ENCODE results near the gene CCDC106.
A peak's percentile ranks its signal among the peaks of the same experiment; 100 is the strongest.

Gene CCDC106

DNA sequence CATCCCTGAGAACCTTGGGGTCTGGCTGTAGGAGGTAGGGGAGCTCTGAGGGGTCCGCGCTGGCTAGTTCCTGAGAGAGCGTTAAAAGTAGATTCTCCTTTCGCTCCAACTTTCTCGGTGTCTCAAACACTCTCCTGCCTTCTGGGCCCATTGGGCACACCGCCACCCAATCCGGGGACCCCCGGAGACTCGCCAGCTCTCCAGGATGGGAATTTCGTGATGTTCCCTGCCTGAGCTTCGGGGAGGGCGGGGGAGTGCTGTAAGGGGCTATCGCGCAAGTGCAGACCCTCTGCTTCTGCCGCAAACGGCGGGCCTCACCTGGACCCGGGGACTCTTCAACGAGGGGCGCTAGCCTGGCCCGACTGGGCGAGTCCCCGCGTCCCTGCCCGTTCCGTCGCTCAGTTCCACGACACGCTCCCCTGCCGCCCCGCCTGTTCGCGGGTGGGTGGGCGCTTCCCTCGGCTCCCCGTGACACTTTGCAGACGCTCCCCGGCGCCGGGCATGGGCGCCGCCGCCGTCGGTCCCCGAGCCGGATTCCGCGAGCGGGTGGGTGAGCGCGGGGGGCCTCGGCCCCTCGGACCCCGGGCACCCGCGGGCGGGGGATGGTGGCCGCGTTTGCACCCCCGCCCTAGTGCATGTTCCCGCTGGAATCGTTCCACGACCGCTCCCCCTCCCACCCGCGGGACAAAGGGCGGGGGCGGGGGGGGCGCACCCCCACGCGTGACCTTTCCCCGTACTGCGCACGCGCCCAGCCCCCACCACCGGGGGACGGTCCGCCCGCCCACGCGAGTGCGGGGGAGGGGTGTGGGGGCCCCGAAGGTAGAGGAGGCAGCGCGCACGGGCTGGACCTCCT, at the start of gene CCDC106:
CCDC106 (plus strand) TSS at position 481 of the 853 bp plus-strand sequence. CDS start 835 bp downstream, outside the sequence.
- peak; percentile 76 for DNase-seq

DNA sequence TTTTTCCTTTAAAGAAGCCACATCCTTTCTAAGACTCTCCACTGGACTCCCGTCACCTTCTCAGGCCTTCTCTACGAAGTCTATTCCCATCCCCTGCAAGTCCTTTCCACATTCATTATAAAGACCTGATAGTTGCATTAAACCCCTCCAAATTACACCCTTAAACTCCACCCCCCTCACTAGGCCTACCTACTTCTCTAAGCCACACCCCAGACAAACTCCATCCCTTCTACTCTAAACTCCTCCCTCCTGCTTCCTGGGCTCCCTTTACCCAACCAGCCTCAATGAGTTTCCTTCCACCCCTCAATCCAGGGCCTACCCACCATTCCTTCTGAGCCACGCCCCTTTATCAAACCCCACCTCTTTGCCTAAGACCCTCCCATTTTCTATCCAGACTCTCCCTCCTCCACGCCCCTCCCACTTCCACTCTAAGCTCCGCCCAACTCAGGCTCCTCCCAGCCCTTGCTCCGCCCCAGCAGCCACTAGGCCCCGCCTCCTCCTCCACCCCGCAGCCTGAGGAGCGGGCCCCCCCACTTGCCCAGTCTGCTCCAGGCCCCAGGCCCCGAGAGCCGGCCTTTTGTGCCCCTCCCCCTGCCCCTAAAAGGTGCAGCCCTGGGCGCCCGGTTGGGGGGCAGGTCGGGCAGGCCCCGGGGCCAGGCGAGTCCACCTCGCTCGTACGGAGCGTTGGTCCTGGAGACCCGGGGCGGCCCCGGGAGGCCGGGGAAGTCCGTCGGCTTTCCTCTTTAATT, 49.1 kb upstream of the CCDC106 start:
- DNase-seq: peak; percentile 83

DNA sequence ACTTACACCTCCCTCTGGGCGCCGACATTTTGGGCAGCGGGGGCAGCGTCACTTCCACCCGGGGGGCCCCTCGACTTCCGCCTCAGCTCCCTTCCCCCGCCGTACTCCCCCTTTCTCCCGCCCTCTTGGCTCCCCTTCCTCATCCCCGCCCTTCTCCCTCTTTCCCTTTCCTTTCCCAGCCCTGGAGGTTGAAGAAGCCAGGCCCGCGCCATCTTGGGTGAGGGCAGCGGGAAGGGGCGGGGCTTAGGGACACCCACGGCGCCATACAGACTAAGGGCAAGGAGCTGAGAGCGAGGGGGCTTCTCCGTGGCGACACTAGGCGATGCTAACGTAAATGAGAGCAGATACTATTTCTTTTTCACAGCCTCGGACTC, 48.6 kb upstream of the CCDC106 start, which contains the start of gene FIZ1:
FIZ1 (minus strand) TSS at position 50 of the 374 bp plus-strand sequence. CDS start 1,652 bp downstream, outside the sequence.
- peak; percentile 97 for DNase-seq

DNA sequence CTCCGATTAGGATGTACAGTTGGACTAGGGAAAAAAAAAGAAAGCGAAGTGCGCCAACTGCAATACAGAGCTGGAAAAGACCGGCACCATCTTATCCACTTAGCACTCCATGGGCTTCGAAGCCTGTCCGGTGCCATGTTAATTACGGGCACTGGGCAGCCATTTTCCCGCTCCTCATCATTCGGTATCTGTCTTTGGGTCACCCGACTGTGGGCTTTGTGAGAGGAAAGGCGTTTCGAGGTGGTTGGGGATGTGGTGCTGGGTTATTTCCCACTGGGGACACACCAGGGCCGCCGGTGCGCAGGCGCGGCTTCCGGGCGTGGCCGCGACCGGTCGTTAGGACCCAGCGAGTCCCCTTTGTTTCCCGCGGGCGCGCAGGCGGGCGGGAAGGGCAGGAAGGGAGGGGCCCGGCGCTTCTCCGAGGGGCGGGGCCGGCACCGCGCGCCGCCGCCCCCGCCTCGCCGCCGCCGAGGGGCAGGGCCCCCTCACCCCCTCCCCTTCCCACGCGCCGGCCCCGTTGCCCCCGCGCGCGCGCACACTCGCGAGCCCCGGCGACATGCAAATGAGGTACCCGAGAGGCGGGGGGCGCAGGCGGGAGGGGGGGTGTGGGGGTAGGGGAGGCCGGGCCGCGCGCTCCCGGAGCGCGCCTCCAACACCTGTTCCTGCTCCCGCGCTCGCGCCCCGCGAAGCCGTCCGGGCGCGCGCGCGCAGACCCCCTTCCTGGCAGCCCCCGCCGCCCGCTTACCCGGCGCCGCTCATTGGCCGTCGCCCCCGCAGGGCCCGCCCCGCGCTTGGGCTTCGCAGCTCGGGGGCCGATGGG, 48.0 kb upstream of the CCDC106 start, which contains the start of gene ZNF524:
ZNF524 (plus strand) TSS at position 447 of the 820 bp plus-strand sequence. CDS start 1,825 bp downstream, outside the sequence.
- DNase-seq: peak; percentile 86

DNA sequence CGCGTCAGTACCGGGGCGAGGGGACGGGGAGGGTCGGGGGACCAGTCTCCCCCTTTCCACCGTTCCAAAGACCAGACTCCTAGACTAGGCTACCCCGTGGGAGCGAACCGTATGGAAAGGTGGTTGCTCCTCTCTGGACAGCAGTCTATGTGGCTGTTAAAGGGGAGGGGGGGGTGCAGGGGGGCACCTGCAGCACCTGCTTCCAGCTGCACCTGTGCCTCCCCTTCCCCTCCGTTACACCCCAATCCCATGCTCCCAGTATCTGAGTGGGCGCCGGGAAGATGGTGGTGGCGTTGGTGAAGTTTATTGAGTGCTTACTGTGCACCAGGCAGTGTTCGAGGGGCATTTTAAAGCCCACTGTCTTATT, 47.4 kb upstream of the CCDC106 start:
- no peak for DNase-seq

DNA sequence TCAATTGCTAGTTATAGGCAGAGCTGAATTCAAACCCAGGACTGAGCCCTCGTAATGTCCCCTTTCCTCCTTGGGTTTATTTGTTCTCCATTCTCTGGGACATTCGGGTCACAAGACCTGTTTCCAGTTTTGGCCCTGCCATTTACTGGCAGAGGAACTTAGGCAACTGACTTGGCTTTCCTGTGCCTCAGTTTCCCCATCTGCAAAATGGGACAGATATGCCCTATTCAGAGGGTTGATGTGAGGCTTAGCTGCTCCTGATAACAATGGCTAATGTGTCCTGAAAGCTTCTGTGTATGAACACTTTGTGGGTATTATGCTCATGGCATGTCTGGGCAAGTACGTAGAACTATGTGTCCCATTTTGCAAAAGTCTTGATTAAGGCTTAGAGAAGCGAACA, 46.9 kb upstream of the CCDC106 start:
- DNase-seq: no peak

DNA sequence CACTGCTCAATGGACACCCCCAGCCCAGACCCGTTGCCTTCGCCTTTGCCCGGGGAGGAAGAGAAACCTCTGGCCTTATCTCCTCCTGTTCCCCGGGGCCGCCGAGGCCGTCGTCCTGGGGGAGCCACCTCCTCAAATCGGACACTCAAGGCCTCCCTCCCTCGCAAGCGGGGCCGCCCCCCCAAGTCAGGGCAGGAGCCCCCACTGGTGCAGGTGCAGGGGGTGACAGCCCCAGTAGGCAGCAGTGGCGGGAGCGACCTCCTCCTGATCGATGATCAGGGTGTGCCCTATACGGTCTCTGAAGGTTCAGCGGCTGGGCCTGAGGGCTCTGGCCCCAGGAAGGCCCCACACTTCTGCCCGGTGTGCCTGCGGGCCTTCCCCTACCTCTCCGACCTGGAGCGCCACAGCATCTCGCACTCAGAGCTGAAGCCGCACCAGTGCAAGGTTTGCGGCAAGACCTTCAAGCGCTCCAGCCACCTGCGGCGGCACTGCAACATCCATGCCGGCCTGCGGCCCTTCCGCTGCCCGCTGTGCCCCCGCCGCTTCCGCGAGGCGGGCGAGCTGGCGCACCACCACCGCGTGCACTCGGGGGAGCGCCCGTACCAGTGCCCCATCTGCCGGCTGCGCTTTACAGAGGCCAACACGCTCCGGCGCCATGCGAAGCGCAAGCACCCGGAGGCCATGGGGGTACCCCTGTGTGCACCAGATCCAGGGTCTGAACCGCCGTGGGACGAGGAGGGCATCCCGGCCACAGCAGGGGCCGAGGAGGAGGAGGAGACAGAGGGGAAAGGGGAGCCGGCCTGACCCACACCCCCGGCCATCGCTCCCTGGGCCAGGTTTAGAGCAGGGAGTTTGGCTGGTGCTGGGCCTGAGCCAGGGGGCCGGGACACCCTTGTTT, 45.7 kb upstream of the CCDC106 start:
- no peak for DNase-seq

DNA sequence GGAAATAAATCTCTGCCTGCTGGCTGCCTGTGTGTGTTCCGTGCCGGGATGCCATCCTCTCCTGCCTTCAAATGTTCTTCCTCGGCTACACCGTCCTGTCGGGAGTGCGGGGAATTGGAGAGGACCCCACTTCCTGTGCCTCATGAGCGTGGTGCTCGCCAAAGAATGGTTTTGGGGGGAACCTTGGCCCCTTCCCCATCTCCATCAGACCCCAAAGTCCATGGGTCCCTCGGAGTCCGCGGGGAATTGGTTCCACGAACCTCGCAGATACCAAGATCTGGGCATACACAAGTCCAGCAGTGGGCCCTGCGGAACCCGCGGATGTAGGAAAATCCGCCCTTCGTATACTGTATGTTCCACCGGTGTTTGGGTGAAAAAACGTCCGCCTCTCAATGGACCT, 44.9 kb upstream of the CCDC106 start:
- no peak for DNase-seq

DNA sequence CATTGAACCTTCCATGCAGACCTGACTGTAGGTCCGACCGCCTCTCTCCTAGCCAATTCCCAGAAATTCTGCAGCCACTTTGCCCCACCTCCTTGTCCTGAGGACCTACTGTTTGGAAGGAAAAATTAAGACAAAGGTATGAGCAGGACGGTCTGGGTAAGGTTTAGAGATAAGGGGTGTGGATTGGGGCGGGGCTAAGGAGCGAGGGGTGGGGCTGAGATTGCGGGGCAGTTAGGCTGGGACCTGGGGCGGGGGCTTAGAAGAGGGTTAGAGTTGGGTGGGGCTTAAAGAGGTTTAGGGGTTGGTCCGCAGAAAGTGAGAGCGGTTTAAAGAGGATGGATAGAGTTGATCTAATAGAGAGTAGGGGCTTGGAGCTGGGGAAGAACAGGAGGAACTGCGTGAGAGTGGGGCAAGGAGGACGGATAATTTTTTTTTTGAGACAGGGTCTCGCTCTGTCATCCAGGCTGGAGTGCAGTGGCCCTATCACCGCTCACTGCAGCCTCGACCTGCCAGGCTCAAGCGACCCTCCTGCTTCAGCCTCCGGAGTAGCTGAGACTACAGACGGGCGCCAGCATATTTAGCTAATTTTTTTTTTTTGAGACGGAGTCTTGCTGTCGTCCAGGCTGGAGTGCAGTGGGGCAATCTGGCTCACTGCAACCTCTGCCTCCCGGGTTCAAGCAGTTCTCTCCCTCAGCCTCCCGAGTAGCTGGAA, 44.3 kb upstream of the CCDC106 start:
- no peak for DNase-seq

DNA sequence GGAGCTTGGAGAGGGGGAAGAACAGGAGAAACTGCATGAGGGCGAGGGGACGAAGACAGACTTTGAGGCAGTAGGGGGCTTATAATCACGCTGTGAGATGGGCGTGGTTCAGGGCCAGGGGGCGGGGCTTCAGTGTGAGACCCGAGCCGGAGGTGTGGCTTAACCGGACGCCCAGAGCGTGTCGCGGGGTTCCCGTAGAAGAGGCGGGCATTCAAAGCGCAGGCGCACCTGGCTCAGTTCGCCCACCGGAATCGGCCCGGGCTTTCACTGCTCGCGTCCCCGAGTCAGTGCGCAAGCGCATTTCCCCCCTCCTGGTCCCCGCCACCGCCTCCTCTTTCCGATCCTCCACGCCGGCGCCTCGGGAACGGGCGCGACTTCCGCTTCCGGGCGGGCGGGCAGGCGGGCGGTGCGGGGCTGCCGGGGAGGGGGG, 42.8 kb upstream of the CCDC106 start:
- peak; percentile 99 for DNase-seq

DNA sequence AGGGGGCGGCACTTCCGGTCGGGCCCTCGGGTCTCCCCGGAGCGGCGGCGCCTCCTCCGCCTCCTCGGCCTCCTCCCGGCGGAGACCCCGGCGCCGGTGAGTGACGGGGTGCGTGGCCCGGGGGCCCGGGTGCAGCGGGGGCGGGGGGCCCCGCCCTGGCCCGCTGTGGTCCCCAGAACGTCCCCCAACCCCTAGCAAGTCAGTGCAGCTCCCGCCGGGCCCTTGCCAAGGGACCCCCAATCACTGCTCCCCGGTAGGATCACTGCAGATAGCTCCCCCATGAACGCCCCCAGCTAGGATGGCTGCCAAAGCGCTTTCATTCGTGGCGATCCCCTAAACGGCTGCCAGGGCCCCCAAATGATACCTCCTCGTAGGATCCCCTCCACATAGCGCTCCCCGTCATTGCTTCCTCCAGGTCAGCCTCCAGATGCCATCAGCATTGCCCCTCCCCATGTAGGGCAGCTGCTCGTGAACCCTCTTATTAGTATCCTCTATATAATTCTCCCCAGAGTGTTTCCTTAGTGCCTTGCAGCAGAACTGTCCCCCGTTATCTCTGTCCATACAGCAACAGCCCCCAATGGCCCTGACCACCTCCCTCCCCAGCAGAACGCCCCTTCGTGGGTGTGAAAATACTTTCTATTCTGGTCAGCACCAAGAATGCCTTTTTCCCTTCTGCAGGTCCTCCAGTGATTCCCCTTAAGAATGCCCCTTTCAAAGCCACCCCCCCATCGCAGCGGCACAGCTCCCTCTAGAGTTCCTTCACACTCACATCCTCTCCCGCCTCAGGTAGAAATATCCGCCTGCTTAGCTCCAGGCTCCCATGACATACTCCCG, 42.2 kb upstream of the CCDC106 start, which contains the start of gene ZNF865:
ZNF865 (plus strand) TSS at position 11 of the 834 bp plus-strand sequence. CDS start 7,972 bp downstream, outside the sequence.
- DNase-seq: peak; percentile 76

DNA sequence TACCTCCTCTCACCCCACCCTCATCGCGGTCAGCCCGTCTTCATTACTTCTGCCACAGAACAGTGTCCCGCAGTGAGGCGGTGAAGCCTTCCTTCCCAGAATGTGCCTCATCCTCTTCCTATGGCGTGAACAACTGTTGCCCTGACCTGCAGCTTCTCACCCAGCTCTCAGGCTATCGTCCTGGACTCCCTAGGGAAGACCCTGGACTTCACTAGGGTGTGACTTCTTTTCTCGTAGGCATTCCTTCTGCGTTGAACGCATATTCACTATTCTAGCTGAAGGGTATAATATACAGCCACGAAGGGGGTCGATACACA, 41.6 kb upstream of the CCDC106 start:
- no peak for DNase-seq

DNA sequence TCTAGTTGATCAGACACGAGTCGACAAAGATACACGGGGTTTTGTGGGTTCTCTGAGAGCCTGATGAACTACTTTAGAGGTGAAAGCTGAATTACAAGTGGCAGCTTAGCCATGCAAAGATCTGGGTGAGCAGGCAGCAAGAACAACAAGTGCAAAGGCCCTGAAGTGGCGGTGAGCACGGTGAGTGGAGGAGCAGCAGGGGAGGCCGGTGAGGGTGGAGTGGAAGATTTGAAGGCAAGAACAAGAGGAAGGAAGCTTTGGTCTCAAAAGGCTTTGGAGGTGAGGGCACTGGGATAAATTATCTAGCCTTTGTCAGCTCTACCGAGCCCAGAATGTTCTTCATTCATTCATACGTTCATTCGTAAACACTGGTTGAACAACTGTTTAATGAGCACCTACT, 41.2 kb upstream of the CCDC106 start:
- no peak for DNase-seq

DNA sequence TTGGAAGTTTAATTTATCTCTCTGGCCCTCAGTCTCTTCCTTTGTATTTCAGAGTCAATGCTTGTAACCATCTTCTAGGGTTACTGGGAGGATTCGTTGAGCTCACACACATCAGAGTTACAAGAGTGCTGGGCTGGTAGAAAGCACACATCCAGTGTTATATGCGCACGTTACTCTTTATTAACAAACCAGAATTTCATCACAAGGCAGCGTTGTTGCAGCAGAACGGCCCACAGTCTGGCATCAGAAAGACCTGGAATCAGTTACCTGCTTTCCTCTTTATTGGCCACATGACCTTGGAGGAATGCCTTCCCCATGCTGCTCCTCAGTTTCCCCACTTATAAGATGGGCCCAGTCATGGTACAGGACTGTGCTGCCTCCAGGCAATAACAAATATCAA, 38.7 kb upstream of the CCDC106 start:
- no peak for DNase-seq

DNA sequence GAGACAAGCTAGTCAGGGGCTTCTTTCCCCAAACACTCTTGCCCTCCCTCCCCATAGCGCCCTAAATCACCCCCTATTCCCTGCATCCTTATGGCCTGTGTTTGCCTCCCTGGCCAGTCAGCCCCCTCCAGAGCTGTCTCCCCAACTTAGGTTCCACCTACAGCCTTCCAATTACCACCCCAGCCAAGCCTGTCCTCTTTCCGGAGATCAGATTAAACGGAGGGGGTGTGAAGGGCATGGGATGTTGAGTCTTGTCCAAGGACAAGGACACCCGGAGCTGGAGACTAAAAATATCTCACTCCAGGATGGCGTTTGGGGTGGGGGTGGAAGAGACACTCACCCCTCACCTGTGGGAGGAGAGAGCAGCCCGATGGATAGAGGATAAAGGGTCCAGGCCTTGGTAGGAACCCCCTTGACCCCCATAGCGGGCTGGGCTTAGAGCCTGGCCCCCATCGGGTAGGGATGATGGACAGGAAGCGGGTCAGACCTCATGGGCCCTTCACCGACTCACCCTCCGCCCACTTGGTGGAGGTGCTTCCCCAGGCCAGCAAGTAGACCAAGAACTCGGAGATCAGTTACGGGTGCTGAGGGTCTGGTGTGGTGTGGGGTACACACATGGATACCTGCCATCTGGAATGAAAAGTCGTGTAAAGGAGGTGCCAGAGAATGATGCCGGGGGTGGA, 36.6 kb upstream of the CCDC106 start:
- DNase-seq: no peak

DNA sequence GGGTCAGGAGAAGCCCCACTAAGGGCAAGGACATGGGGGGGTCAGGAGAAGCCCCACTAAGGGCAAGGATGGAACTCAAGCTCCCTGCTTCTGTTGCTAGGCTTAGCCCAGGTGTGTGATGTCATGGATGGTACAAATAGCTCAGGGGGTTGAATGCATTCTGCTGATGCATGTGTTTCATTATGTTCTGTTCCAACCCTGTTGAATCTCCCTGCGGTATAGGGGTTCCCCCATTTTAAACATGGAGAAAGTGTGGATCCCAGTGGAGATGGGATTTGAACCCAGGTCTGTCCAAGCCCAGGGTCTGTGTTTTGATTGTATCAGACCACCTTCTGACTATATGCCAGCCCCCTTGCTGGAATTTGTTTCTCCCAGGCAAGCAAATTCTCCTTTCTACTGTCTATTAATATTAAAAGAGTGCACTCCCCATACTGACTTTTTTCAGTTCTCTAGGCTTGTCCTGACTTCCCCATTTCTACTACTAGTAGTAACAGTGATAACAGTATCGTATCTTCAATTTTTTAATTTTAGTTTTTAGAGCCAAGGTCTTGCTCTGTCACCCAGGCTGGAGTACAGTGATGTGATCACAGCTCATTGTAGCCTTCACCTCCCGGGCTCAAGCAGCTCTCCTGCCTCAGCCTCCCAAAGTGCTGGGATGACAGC, 35.9 kb upstream of the CCDC106 start:
- no peak for DNase-seq

DNA sequence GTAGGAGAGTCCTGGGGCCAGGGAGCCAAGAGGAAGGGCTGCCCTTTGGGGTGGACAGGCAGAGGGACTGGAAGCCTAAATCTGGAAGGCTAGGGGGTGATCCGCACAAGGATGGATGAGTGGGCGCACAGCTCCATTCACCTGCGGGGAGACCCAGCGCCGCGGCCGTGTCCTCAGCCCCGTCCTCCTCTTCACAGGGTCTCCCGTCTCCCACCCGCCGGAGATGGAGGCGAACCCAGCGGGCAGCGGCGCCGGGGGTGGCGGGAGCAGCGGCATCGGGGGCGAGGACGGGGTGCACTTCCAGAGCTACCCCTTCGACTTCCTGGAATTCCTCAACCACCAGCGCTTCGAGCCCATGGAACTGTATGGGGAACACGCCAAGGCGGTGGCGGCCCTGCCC, 34.6 kb upstream of the CCDC106 start:
- no peak for DNase-seq

DNA sequence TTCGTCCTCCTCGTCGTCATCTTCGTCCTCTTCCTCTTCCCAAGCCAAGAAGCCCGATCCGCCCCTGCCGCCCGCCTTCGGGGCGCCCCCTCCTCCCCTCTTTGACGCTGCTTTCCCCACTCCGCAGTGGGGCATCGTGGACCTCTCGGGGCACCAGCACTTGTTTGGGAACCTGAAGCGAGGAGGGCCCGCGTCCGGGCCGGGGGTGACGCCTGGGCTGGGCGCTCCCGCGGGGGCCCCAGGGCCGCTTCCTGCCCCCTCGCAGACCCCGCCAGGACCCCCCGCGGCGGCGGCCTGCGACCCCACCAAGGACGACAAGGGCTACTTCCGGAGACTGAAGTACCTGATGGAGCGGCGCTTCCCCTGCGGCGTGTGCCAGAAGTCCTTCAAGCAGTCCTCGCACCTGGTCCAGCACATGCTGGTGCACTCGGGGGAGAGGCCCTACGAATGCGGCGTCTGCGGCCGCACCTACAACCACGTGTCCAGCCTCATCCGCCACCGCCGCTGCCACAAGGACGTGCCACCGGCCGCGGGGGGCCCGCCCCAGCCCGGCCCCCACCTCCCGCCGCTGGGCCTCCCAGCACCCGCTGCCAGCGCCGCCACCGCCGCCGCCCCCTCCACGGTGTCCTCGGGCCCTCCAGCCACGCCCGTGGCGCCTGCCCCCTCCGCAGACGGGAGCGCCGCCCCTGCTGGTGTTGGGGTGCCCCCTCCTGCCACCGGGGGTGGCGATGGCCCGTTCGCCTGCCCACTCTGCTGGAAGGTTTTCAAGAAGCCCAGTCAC, 33.9 kb upstream of the CCDC106 start:
- DNase-seq: no peak

All from CD4-positive, alpha-beta T cell treated with Interleukin-17A for 4 hours (primary cell).